ENCODE measurements around the gene SND1.

Gene SND1

GRCh38 chr7:127895814-127896280 lies 243.9 kb downstream of the SND1 start:
- H3K4me3 ChIP-seq (replicated peaks; ENCODE audit: low read depth, low read length) = no peak overlapping the region
- no peak for DNase-seq (ENCODE audit: low read depth)
- TF ChIP-seq CTCF (IDR thresholded peaks at IDR 0.05; ENCODE audit: low read length, missing control alignments) = no peak

GRCh38 chr7:127896659-127897058 lies 244.7 kb downstream of the SND1 start:
- DNase-seq (ENCODE audit: low read depth) = no peak
- no peak for TF ChIP-seq CTCF (IDR thresholded peaks at IDR 0.05; ENCODE audit: low read length, missing control alignments)
- no peak overlapping the region for H3K4me3 ChIP-seq (replicated peaks; ENCODE audit: low read depth, low read length)

- TF ChIP-seq CTCF (IDR thresholded peaks at IDR 0.05; ENCODE audit: low read length, missing control alignments) = no peak
- no peak overlapping the region for H3K4me3 ChIP-seq (replicated peaks; ENCODE audit: low read depth, low read length)
- no peak for DNase-seq (ENCODE audit: low read depth)
Measured at GRCh38 chr7:127897704-127898454, 245.9 kb downstream of the SND1 start.

GRCh38 chr7:127899411-127899810 lies 247.4 kb downstream of the SND1 start:
- TF ChIP-seq CTCF (IDR thresholded peaks at IDR 0.05; ENCODE audit: low read length, missing control alignments) = no peak
- DNase-seq (ENCODE audit: low read depth) = no peak
- no peak overlapping the region for H3K4me3 ChIP-seq (replicated peaks; ENCODE audit: low read depth, low read length)

- H3K4me3 ChIP-seq (replicated peaks; ENCODE audit: low read depth, low read length) = no peak overlapping the region
- TF ChIP-seq CTCF (IDR thresholded peaks at IDR 0.05; ENCODE audit: low read length, missing control alignments) = no peak
- no peak for DNase-seq (ENCODE audit: low read depth)
Measured at GRCh38 chr7:127900141-127900540, 248.1 kb downstream of the SND1 start.

- H3K4me3 ChIP-seq (replicated peaks; ENCODE audit: low read depth, low read length) = no peak overlapping the region
- TF ChIP-seq CTCF (IDR thresholded peaks at IDR 0.05; ENCODE audit: low read length, missing control alignments) = no peak
- no peak for DNase-seq (ENCODE audit: low read depth)
Measured at GRCh38 chr7:127900732-127901685, 249.0 kb downstream of the SND1 start.
